ELF-1 (cell line): ENCODE results near the gene APOL2.
A peak's percentile ranks its signal among the peaks of the same experiment; 100 is the strongest.
"Not testable (repeated sequence)": the region's sequence is repeated elsewhere in the genome, so short reads cannot be mapped to it uniquely, and the experiment has no call there.

Experiments used
- DNase-seq: peaks from one replicate; pipeline ENCODE4 v3.0.0-alpha.2; 2016; ENCODE audit warnings: low read depth, low spot score

APOL2 gene

DNA sequence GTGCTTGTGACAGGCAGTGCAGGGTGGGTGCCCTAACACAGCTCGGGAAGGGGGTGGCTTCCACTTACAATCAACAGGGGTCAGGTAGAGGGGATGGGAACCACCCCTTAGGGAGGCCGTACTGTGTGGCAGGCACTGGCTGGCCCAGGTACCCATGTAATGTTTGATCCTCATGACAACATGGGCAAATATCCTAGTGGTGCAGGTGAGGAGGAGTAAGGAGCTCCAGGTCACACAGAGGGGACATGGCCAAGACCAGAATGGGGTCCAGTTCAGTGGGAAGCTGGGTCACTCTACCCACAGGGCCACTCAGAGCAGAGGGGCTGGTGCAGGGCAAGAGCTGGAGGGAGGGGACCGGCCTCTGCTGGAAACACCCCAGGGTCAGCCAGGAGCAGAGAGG is 40.8 kb downstream of the APOL2 start:
- DNase-seq = no peak

DNA sequence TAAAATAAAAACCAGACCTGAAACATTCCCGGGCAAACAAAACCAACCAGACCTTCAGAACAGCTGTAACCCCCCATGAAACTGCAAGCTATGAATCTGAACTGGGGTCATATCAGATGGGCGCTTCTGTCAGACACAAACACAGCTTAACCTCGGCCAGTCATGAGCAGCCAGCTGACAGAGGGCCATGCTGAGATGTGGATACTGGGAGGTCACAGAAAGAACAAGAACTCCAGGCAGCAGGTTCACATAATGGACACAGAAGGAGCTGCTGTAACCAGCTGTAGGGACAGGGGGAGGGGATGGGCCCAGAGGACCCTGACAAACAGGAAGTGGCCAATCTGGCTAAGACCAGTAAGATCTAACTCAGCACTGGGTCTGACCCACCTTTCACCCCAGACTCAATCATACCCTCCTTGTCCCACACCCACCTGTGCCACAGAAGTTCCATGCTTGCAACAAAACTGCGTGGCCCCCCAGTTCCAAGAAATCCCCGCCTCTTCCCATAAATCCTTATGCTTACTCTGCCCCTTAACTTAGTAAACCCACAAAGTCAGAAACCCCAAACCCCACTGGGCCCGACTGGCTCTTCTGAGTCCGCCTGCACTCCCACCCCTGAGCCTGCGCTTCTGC is 41.7 kb downstream of the APOL2 start:
- DNase-seq = peak; percentile 36

DNA sequence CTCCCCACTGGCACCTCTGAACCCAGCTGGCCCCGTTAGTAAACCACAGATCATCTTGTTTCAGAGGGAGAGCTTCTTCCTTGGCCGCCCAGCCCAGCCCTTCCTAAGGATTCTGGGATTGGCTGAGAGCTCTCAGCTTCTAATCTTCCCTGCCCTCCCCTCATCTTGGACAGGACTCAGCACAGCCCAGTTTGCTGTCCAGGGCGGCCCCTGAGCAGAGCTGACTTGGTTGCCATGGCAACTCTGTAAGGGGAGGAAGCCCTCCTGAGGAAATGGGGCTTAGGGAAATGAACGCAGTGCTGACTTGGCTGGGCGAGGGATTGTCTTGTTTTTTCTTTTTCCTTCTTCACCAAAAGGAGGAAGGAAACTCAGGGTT is 42.3 kb downstream of the APOL2 start:
- peak; percentile 77 for DNase-seq

DNA sequence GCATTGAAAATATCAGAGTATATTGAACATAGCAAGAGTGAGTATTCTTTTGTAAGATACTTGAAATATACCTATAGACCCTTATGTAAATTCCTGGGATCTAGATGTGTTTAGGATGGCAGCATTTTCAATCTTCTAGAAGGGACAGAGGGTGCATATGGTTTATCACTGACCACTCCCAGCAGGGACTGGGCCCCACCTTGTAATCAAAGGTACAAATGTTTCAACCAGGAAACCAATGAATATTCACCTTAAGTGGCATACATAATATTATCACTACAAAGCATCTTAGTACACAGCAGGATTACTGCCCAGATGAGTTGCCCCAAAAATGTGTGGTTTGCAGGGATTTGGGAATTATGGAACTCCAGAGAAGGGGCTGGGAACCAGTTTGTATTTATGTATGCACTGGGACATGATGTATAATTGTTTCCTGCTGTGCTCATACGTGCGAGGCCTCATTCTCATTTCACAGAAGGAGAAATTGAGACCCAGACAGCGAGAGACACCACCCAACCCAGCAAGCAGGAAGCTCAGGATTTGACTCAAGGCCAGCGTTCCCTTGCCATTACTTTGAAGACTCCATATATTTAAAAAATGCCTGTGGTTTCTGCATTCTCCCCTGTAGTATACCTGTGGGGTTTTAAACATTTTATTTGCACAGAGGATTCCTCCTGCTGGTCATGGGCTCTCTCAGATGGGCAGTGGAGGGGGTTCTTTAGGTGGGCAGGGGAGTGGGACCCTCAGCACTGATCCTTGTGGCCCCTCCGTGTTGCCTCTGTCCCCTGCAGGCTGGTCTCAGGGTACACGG is 42.9 kb downstream of the APOL2 start:
- DNase-seq = no peak

DNA sequence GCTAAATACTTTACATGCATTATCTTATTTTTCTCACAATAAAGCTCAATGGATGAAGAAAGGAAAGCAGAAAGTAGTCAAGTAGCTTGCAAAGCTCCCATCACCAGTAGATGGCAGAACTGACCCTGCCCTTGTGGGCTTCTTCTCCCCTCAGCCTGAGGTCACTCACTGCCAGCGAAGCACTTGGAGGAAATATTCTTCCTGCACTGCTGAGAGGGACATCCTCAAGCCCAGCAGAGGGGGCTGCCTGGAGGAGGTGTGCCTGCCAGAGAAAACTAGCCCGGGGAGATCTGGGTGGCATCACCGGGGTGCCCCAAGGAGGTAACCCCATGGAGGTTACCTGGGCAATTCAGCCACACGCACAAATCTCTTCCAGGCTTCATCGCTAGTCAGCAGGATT is 44.4 kb downstream of the APOL2 start:
- DNase-seq = peak; percentile 83

DNA sequence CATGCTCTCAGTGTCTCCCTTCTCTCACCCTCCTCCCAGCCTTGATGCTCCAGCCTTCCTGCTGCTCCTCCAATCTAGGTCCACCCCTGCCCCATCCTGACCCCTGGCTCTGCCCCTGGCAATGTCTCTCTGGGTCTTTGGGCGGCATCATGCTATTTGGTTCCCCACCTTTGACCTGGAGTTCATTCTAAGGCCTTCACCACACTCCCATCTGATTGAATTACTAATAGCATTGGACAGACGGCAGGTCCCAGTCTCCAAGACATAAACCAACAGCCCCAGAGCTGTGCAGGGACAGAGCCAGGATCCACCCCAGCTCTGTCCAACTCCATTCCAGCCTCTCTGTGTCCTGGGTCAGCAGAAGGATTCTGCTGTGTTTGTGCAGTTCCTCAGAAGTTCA is 44.9 kb downstream of the APOL2 start:
- no peak for DNase-seq

DNA sequence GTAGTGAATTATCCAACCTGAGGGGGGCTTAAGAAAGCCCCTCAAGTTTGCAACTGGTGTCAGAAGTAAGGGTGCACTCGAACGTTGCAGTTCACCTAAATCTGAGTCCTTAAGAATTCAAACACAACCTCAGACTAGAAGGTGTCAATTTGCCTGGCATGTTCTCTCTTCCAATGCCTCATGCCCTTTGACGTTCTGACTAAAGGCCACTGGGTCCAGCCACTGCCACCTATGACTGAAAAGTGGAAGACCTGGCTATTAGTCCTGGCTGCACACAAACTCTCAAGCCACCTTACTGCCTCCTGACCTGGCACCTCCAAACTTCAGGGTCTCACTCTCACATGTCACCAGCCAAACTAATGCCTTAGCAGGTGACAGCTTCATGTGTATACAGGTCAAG is 45.8 kb downstream of the APOL2 start:
- no peak for DNase-seq

DNA sequence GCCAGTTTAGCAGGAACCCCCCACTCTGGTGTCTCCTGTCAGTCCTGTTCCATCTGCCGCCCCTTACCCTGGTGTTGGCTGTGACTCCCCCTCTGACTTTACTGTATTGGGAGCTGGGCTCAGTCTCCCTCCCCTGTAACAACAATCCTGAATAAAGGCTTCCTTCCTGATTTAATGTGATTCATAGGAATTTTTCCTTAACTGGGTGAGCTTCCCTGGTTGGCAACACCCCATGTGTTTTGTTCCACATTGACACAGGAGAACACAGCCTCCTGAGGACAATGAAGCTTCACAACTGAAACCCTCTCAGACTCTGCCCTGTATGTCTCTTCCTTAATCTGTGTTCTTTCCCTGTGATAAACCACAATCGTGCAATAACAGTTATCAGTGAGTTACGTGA is 46.2 kb downstream of the APOL2 start:
- DNase-seq = no peak

DNA sequence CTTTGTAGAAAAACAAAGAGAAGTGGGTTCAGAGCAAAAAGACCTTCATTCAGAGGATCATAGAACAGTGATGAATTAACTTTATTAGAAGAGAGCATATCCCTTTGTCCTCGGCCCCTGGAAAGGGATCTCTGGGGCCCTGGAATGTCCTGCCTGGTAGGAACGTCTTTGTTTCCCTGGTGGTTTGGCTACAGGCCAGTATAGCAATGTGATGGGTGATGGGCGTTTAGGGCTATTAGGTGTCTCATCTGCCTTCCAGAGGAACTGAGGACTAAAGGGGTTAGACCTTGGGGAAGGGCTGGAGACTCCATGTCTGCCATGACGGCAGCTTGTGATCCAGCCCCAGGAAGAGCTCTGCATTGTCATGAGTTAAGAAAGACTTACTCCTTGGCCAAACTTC is 46.8 kb downstream of the APOL2 start:
- DNase-seq = no peak

DNA sequence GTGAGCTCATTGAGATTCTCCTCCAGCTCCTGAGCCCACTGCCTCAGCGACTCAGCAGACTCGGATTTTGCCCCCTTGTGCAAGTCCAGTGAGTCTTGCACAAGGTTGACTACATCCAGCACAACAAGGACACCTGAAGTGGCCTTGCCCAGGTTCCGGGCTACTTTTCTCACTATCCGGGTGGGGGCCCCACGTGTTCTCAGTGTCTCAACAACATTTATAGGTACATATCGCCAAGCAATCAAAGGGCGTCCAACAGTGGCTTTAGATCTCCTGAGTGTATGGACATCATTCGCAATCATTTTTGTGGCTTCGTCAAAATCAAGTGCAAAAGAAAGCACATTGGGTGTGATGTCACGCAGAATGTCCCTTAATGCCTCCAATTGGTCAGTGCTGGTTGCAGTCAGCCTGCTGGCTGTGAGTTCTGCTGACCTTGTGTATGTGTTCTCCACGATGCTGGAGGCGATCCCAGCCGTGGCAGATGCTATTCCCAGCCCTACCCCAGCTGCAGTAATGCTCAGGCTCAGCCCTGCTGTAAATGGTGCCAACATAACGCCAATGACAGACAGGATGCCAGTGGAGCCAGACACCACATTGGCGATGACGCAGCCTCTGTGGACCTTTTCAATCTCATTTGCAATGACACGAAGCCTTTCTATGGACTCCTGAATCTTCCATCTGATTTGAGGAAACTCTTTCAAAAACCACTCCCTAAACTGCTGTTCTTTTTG is 48.1 kb downstream of the APOL2 start:
- DNase-seq = no peak

DNA sequence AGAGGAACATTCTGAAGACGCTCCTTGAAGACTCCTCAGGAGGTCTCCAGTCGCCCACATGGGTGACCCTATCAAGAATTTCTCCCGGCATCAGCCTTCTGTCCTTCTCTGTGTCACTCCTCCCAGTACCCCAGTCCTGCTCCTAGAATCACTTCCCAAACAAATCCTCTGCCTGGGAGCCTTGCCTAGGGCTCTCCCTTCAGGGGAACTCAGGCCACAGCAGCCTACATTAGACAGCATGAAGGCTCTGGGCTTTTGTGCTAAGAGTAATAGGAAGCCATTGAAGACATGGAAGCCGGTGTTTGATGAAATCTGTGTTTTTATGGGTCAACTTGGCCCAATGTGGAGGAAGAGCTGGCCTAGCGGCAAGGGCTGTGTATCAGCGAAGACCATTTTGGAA is 51.5 kb downstream of the APOL2 start:
- DNase-seq = not testable (repeated sequence)

DNA sequence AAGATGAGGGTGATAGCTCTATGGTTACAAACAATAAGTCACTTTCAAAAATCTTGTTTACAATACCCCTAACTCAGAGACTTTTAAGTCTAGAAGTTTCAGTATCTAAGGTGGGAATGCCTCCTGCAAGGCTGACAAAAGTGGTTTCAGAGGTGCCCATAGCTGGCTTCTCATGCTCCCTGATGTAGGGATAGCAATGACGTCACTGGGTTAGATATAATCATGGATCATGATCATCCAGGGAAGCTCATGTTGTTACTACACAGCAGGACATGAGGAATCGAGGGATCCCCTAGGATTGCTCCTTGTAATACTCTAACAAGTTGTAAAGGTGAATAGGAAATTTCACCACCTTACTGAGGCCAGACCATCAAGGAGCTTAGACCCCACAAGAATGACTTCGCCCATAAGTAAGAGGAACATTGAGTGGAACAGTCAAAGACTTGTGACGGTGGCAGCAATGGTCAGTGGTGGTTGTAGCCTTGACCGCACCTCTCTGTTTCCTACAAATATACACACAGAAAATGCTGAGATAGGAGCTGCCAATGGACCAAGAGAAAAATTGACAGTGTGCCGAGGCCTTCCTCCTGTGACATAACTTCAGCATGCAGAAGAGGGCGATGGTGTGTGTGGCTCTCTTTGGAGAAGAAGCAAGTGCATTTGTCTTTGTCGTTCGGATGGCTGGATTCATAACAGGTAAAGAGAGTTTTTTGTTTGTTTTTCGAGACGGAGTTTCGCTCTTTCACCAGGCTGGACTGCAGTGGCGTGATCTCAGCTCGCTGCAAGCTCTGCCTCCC is 53.3 kb downstream of the APOL2 start:
- DNase-seq = no peak

DNA sequence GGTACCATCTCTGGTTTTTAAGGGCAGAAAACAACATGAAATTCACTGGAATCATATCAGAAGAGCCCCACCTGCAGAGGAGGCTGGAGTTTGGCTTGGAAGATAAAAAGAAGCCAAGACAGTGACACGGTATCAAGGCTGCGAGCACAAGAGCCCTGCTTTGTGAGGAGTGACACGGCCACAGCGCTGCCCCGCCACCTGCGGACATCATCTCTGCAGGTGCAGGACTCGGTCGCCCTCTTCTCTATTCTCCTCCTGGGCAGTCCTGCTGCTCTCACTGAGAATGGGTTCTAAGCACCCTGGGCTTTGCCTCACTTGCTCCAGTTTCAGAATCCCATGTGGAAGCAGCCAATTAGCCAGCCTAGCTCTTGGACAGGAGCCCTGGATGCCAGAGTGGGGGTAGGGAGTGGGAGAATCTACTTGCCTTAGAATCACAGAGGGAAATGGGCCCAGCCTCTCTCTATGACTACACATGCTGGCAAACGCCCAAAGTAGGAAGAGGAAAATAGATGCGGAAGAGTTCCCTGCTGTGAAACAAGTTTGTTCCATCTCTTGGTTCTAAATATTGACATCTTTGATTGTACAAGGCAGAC is 54.8 kb downstream of the APOL2 start:
- DNase-seq = no peak

DNA sequence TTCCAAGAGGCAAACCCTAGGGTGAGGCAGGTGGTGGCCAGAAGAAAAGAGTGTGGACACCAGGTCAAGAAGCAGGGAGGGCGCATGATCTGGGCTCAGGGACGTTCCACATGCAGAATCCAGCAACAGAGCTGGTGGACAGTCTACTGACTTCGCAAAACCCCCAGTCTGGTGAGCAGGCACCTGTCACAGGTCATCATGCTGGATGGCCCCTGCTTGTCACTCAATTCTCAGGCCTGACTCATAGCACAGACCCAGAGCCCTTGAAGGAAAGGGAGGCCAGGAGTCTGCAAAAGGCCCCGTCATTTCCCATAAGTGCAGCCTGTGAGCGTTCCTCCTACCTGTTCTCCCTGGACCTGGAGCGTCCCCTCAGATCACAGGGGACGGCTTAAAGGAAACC is 55.9 kb downstream of the APOL2 start:
- DNase-seq = no peak

DNA sequence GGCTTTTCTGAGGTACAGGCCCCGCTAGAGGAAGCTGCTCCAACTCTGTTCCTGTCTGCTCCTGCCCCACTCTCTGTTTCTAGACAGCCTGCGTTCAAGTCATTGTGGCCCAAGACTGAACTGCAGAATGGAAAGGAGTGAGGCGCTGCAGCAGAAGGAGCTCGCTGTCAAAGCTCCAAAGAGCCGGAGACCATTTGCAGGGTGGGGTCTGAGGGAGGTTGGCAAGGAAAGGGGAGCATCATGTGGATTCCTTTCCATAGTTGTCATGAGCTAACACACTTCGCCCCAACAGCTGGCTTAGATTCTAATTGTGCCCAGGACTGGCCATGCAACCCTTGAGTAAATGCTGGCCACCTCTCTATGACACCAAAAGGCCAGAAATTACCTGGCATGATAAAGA is 56.5 kb downstream of the APOL2 start:
- no peak for DNase-seq

DNA sequence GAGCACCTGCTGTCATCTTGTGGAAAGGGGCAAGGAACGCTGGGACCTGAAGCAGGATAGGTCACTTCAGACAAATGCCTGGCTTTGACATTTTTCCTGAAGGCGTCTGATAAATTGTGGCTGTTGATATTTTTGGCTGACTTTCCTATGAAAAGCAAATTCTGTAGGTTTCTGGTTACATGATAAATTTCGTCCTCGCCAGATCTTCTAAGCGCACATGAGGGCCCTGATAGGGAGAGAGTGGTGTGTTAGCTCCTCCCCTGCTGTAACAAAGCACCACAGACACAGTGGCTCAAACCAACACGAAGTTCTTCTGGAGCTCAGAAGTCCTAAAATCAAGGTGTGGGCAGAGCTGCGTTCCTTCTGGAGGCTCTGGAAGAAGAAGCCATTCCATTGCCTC is 57.3 kb downstream of the APOL2 start:
- DNase-seq = no peak

DNA sequence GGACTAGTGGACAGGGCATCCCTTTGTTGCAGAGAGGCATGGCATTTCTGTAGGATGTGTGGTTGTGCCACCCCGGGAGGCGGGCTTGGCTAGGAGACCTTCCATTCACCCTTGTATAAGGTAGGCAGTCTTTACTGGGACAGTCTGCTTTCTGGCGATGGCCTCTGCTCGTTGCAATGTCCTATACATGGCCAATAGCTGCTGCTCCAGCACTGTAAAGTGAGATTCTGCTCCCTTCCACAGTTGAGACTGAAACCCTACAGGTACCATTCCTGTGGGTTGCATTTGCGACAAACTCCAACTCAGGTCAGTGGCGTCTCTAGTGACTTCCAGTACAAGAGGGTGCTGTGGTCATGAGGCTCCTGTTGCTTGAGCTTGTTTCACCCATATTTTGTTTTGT is 58.4 kb downstream of the APOL2 start:
- no peak for DNase-seq

DNA sequence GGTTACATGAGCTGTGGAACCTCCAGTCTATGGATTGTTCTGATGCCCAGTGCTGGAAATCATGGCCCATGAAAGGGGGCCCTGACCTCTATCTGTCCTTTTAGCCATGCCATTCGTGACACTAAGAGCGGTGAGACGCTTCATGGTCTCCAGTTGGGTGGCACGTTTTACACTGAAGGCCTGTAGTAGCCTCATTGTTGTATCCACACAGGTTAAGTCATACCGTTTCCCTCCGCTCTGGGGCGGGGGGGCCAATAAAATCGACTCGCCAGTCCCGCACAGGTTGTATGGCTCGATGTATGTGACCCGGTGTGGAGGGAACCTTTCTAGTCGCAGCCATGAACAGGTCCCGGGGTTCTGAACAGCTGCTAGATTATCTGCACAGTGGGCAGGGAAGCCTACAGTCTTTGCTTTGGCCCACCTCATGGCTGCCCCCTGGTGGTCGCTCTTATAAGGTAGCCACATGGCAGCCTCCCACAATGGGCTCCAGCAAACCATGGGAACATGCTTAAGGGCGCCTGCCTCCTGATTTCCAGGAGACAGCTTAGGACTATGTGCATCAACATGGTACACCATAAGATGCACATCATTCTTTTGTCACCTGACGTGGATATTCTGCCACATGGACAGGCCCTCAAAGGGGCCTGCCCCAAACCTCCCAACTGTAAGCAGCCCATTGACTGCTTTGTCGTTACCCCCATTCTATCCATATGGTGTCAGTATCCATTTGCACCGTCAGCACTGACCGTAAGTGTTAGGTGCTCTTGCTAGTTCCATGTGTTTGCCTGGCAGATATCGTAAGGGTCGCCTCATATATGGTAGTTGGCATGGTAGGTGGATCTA is 59.1 kb downstream of the APOL2 start:
- DNase-seq = peak; percentile 86

DNA sequence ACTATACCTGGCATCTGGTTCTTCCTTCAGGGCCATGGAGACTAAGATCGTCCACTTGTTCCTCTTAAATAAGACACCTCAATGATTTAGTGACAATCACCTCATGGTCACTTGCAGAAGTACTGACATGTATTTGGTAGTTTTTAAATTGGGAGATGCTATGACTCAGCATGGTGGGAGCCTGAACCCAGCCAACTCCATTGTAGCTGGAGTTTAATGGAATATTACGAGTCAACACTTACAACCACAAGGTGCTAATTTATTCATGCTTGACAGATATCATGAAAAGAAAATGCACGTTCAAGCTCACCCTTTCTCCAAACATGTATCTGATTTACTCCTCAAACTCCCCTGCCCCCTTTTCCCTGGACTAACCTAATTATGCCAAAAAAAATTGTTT is 62.2 kb downstream of the APOL2 start:
- no peak for DNase-seq
